LNCaP clone FGC (cell line): ENCODE results near the gene ADAMTS8.

ENCODE experiments used
- DNase-seq: peaks from one replicate; pipeline ENCODE4 v3.0.0-alpha.2; 2011; ENCODE audit warnings: low read depth
- H3K4me3 ChIP-seq: 2 replicates; pipeline ENCODE4 v1.5.1; 2011; ENCODE audit warnings: mild to moderate bottlenecking, low read depth, low read length, control low read depth
- TF ChIP-seq, protein P1 (sequence below): IDR thresholded peaks from 2 replicates; pipeline ENCODE4 v1.5.1; 2012; ENCODE audit warnings: mild to moderate bottlenecking; ENCODE audit not compliant: control insufficient read depth, insufficient read depth; ENCODE audit errors: extremely low read depth

Gene ADAMTS8

DNA sequence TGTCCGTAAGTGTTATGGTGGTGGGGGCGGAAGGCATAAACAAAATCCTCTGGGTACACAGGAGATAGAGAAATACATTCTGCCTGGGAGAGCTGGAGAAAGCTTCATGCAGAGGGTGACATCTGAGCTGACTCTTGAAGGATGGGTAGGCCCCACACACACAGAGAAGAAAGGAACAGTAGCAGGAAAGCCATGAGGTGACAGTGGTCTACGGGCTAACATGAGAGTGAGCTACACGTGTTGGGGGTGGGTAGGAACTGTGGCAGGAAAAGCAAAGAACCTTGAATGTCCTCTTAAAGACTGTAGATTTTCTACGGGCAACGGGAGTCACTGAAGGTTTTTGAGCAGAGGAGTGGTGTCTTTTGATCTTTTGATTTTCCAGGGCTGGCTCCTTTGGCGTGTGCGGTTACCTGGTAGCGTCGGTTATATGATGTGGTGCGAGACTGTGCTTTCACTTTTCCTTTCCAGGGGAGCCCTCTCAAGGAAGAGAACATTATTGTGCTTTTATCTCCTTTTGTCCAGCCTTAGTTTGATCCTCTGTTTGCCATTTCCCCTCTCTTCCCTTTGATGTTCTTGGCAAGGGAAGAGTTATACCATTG, 39.7 kb downstream of the ADAMTS8 start:
- H3K4me3 ChIP-seq = no peak overlapping the region
- TF ChIP-seq, protein P1, sequence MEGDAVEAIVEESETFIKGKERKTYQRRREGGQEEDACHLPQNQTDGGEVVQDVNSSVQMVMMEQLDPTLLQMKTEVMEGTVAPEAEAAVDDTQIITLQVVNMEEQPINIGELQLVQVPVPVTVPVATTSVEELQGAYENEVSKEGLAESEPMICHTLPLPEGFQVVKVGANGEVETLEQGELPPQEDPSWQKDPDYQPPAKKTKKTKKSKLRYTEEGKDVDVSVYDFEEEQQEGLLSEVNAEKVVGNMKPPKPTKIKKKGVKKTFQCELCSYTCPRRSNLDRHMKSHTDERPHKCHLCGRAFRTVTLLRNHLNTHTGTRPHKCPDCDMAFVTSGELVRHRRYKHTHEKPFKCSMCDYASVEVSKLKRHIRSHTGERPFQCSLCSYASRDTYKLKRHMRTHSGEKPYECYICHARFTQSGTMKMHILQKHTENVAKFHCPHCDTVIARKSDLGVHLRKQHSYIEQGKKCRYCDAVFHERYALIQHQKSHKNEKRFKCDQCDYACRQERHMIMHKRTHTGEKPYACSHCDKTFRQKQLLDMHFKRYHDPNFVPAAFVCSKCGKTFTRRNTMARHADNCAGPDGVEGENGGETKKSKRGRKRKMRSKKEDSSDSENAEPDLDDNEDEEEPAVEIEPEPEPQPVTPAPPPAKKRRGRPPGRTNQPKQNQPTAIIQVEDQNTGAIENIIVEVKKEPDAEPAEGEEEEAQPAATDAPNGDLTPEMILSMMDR = no peak
- no peak for DNase-seq

DNA sequence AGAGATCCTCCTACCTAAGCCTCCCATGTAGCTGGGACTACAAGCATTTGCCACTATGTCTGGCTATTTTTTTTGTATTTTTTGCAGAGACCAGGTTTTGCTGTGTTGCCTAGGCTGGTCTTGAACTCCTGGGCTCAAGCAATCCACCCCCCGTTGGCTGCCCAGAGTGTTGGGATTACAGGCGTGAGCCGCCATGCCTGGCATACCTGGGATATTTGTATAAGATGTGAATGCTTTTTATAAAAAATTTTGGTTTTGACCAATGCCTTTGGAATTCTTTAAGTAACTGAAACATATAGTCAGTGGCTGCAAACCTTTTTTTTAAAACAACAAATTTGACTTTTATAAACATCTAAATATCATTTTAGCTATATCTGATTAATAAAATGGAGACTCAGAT, 42.4 kb downstream of the ADAMTS8 start:
- TF ChIP-seq, protein P1 = no peak
- DNase-seq = no peak
- H3K4me3 ChIP-seq = no peak overlapping the region

DNA sequence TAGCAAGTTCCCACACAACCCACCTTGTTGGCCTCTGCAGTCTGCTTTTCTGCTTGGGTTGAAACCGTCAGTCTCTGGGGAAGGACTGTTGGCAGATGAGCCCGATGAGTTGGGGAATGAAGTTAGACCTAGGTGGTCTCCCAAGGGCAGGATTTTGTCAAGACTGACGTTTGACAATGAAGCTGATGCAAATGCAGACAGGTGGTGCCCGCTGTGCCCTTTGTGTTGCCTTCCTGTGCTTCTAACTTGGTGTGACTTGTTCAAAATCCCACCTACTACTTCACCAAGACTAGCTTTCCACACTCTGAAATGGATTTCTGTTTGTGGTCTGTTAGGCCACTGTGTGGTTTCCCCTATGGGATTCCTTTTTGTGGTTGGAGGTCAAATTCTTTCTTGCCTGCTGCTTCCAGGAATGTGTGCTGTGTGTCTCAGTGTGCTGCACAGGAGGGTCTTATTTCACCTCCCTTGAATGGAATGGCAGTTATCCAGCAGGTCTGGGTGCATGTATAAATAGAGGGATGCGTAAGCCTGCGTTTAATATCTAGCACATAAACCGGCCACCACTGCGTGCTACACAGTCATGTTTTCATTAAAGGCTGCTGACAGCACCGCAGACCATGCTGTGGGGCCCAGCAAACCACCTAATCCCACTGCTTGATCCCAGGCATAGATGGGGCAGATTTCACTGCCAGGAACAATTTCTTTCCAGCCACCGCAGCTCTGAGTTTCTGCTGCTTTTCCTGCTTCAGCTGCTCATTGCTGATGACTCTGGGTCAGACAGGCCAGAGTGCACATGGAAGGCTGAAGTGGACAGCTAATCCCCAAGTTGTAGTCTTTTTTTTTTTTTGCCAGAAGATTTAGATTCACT, 44.8 kb downstream of the ADAMTS8 start:
- no peak for DNase-seq
- no peak overlapping the region for H3K4me3 ChIP-seq
- TF ChIP-seq, protein P1 = no peak

DNA sequence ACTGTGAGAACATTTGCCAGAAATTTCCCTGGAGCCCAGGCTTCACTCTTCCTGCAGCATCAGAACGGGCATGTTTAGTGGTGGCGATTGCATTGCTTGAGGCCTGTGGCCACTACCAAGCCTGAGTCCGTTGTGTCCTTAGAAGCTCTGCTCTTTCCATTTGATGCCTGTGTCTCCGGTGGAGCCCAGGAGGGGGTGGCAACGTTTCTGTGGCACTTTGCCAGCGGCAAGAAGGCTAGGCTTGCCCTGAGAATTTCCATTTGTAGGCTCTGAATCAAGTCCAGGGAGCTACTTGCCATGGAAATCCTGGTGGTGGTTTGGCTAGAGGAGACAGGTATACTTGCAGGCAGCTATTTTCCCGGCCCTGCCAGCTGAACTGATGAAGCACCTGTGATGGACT, 47.1 kb downstream of the ADAMTS8 start:
- DNase-seq = no peak
- H3K4me3 ChIP-seq = no peak overlapping the region
- TF ChIP-seq, protein P1 = no peak

DNA sequence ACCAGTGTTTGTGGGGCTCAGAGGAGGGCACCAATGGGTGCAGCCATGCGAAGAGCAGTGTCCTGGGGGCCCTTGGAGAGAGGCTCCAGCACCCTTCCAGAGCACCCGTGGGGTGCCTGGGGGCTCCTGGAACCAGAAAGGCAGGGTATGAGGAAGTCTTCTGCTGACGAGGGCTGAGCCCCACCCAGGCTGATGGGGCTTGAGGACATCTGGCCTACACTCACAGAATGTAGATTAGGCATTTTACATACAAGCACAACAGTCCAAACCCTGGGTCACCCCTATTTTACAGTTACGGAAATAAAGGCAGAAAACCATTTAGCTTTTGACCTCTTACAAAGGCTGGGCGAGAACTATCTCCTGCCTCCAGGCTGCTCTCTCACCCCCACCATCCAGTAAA, 47.6 kb downstream of the ADAMTS8 start:
- TF ChIP-seq, protein P1 = no peak
- no peak for DNase-seq

DNA sequence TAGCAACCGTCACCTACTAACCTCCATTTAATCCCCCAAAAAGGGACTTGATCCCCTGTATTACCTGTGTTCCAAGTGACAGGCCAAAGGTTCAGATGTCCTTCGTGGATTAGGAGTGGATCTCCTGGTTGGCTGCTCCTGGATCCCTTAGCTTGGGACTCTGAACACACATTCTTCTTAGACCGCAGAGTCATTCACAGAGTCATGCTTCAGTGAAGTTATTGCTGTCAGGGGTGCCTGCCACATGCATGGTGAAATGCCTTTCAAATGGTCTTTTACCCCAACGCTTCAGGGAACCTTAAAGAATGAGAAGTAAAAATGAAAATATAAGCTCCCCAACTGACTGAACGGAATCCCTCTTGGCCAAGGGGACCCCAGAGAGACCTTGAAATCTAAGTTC, 49.1 kb downstream of the ADAMTS8 start:
- H3K4me3 ChIP-seq = no peak overlapping the region
- DNase-seq = no peak
- TF ChIP-seq, protein P1 = no peak

More for the DNA sequence above, 47.6 kb downstream of the ADAMTS8 start:
- no peak overlapping the region for H3K4me3 ChIP-seq
